Type B pancreatic cell (in vitro differentiated cells): Measurements from ENCODE around the gene PACSIN2. TPM values are rescaled to one million over a fixed set of nuclear protein-coding genes. Genes with fewer than 3 reads are reported as not detected.
"Not testable (repeated sequence)": the region's sequence is repeated elsewhere in the genome, so short reads cannot be mapped to it uniquely, and the experiment has no call there.

Source experiments
- DNase-seq: peaks from one replicate; pipeline ENCODE4 v3.0.0; 2021; ENCODE audit warnings: mixed read lengths; ENCODE audit not compliant: unreplicated experiment; ENCODE audit errors: extremely low spot score
- H3K27ac Mint-ChIP-seq: 2 replicates; pipeline ENCODE4 v1.8.0; 2021; ENCODE audit warnings: mild to moderate bottlenecking, mixed read lengths
- H3K27me3 Mint-ChIP-seq: 2 replicates; pipeline ENCODE4 v1.8.0; 2021; ENCODE audit warnings: mixed read lengths
- H3K36me3 Mint-ChIP-seq: 2 replicates; pipeline ENCODE4 v1.8.0; 2021; ENCODE audit warnings: mixed read lengths
- H3K4me1 Mint-ChIP-seq: one replicate; pipeline ENCODE4 v1.8.0; 2021; ENCODE audit warnings: mixed read lengths; ENCODE audit not compliant: unreplicated experiment
- H3K4me3 Mint-ChIP-seq: 2 replicates; pipeline ENCODE4 v1.8.0; 2021; ENCODE audit warnings: mild to moderate bottlenecking, mixed read lengths
- H3K9me3 Mint-ChIP-seq: 2 replicates; pipeline ENCODE4 v1.8.0; 2021; ENCODE audit warnings: mixed read lengths
- CTCF ChIP-seq: fragments of 200-600 bp; sonication (generic); conservative IDR thresholded peaks from 2 replicates; pipeline ENCODE4 v1.5.0; 2021; ENCODE audit warnings: antibody characterized with exemption, mild to moderate bottlenecking
- total RNA-seq: library from RNA; stranded (reverse); gene quantifications from 2 replicates; pipeline ENCODE4 v1.2.1, GENCODE V29; 2021; ENCODE audit warnings: low replicate concordance

PACSIN2 gene
- total RNA-seq, 1 donor from 2014 or later = 53.4 TPM

- H3K27me3 Mint-ChIP-seq = no peaks in the 10 kb centered on the region
- H3K4me3 Mint-ChIP-seq = no peak overlapping the region
- H3K9me3 Mint-ChIP-seq = no peaks in the 10 kb centered on the region
- H3K27ac Mint-ChIP-seq = peak overlapping the region; percentile 77
- H3K36me3 Mint-ChIP-seq = no peaks in the 10 kb centered on the region
- no peak for TF ChIP-seq CTCF
- peaks cover 15% of the 10 kb centered on the region for H3K4me1 Mint-ChIP-seq
- DNase-seq = no peak
Measured at GRCh38 chr22:43036282-43036829, 21.4 kb upstream of the PACSIN2 start.

GRCh38 chr22:43035250-43035649 is 20.3 kb upstream of the PACSIN2 start:
- no peak overlapping the region for H3K27ac Mint-ChIP-seq
- no peaks in the 10 kb centered on the region for H3K36me3 Mint-ChIP-seq
- H3K27me3 Mint-ChIP-seq = no peaks in the 10 kb centered on the region
- TF ChIP-seq CTCF = no peak
- peaks cover 23% of the 10 kb centered on the region for H3K4me1 Mint-ChIP-seq
- H3K4me3 Mint-ChIP-seq = no peak overlapping the region
- no peak for DNase-seq
- no peaks in the 10 kb centered on the region for H3K9me3 Mint-ChIP-seq

- no peak for TF ChIP-seq CTCF
- H3K4me1 Mint-ChIP-seq = peaks cover 18% of the 10 kb centered on the region
- no peaks in the 10 kb centered on the region for H3K27me3 Mint-ChIP-seq
- H3K4me3 Mint-ChIP-seq = no peak overlapping the region
- H3K9me3 Mint-ChIP-seq = no peaks in the 10 kb centered on the region
- no peaks in the 10 kb centered on the region for H3K36me3 Mint-ChIP-seq
- peak overlapping the region; percentile 86 for H3K27ac Mint-ChIP-seq
- DNase-seq = no peak
Measured at GRCh38 chr22:43031617-43032016, 16.7 kb upstream of the PACSIN2 start.

- Mint-ChIP-seq H3K27ac (no peak overlapping the region), H3K36me3 (no peaks in the 10 kb centered on the region), H3K9me3 (no peaks in the 10 kb centered on the region), H3K27me3 (no peaks in the 10 kb centered on the region), H3K4me1 (peaks cover 13% of the 10 kb centered on the region), H3K4me3 (no peak overlapping the region)
- TF ChIP-seq CTCF = no peak
- no peak for DNase-seq
Measured at GRCh38 chr22:43018615-43019014, 3.7 kb upstream of the PACSIN2 start.

GRCh38 chr22:43017525-43018460 is 2.8 kb upstream of the PACSIN2 start:
- Mint-ChIP-seq H3K27ac (no peak overlapping the region), H3K4me1 (peaks cover 20% of the 10 kb centered on the region), H3K36me3 (no peaks in the 10 kb centered on the region), H3K4me3 (peak overlapping the region; percentile 71), H3K27me3 (no peaks in the 10 kb centered on the region), H3K9me3 (no peaks in the 10 kb centered on the region)
- DNase-seq = no peak
- no peak for TF ChIP-seq CTCF

GRCh38 chr22:43016150-43016549 is 1.2 kb upstream of the PACSIN2 start:
- not testable (repeated sequence) for H3K36me3 Mint-ChIP-seq, H3K27ac Mint-ChIP-seq, H3K4me3 Mint-ChIP-seq, H3K27me3 Mint-ChIP-seq, H3K9me3 Mint-ChIP-seq, DNase-seq
- H3K4me1 Mint-ChIP-seq = peaks cover 25% of the 10 kb centered on the region
